Measurements from ENCODE around the gene CMYA5.

CMYA5 gene

DNA sequence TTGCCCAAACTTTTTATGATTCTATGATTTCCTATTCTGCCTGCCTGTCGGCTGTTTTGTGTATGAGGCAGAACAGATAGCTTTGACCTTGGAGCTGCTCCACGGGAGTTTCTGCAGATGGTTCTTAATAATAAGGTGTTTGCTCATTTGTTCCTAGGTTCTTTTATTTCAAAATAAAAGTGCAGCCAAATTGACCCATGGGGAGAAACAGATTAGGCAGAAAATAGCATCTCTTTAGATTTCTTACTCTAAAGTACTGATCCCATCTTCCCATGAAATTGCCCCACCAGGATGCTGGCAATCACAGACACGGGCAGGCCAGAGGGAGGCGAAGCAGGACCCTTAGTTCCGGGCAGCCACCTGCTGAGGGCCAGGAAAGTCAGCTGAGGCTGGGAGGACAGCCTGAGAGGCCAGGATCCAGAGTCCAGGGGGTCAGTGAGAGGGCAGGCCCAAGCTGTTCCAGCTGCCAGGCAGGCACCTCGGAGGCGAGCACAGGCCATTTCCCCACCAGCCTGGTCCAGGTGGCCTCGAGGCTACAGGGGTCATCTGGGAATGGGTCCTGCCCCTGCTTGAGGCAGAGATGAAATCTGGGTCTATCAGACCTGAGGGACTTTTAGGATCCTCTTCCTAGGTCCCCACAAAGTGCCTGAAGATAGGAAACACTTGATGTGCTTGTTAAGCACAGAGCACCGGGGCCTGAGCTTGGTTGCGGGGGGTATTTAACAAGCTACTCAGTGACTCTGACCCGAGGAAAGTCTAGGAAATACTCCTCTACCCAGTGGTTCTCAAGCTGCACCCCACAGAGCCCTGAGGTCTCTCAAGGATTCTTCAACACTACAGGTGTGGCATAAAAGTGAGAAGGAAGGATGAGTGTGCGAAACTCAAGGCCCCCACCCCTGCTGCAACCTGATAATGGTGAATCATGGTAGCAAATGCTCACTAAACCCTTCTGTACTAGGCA, 145.4 kb downstream of the CMYA5 start:
- TF ChIP-seq, protein P1, sequence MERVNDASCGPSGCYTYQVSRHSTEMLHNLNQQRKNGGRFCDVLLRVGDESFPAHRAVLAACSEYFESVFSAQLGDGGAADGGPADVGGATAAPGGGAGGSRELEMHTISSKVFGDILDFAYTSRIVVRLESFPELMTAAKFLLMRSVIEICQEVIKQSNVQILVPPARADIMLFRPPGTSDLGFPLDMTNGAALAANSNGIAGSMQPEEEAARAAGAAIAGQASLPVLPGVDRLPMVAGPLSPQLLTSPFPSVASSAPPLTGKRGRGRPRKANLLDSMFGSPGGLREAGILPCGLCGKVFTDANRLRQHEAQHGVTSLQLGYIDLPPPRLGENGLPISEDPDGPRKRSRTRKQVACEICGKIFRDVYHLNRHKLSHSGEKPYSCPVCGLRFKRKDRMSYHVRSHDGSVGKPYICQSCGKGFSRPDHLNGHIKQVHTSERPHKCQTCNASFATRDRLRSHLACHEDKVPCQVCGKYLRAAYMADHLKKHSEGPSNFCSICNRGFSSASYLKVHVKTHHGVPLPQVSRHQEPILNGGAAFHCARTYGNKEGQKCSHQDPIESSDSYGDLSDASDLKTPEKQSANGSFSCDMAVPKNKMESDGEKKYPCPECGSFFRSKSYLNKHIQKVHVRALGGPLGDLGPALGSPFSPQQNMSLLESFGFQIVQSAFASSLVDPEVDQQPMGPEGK (CRISPR knock-in tag; IDR thresholded peaks at IDR 0.05; ENCODE audit: borderline replicate concordance), result no peak
- TF ChIP-seq ZC3H10 (CRISPR knock-in tag; IDR thresholded peaks at IDR 0.05), result no peak
- no peak for TF ChIP-seq ZNF8 (CRISPR knock-in tag; IDR thresholded peaks at IDR 0.05)
- TF ChIP-seq ZFP30 (CRISPR knock-in tag; IDR thresholded peaks at IDR 0.05), result no peak
- TF ChIP-seq, protein P2, sequence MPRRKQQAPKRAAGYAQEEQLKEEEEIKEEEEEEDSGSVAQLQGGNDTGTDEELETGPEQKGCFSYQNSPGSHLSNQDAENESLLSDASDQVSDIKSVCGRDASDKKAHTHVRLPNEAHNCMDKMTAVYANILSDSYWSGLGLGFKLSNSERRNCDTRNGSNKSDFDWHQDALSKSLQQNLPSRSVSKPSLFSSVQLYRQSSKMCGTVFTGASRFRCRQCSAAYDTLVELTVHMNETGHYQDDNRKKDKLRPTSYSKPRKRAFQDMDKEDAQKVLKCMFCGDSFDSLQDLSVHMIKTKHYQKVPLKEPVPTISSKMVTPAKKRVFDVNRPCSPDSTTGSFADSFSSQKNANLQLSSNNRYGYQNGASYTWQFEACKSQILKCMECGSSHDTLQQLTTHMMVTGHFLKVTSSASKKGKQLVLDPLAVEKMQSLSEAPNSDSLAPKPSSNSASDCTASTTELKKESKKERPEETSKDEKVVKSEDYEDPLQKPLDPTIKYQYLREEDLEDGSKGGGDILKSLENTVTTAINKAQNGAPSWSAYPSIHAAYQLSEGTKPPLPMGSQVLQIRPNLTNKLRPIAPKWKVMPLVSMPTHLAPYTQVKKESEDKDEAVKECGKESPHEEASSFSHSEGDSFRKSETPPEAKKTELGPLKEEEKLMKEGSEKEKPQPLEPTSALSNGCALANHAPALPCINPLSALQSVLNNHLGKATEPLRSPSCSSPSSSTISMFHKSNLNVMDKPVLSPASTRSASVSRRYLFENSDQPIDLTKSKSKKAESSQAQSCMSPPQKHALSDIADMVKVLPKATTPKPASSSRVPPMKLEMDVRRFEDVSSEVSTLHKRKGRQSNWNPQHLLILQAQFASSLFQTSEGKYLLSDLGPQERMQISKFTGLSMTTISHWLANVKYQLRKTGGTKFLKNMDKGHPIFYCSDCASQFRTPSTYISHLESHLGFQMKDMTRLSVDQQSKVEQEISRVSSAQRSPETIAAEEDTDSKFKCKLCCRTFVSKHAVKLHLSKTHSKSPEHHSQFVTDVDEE (CRISPR knock-in tag; IDR thresholded peaks at IDR 0.05), result no peak
- no peak for TF ChIP-seq RARB (CRISPR knock-in tag; IDR thresholded peaks at IDR 0.05)
- no peak for TF ChIP-seq PPARA (CRISPR knock-in tag; IDR thresholded peaks at IDR 0.05; ENCODE audit: borderline replicate concordance)
- ATAC-seq, result no peak

DNA sequence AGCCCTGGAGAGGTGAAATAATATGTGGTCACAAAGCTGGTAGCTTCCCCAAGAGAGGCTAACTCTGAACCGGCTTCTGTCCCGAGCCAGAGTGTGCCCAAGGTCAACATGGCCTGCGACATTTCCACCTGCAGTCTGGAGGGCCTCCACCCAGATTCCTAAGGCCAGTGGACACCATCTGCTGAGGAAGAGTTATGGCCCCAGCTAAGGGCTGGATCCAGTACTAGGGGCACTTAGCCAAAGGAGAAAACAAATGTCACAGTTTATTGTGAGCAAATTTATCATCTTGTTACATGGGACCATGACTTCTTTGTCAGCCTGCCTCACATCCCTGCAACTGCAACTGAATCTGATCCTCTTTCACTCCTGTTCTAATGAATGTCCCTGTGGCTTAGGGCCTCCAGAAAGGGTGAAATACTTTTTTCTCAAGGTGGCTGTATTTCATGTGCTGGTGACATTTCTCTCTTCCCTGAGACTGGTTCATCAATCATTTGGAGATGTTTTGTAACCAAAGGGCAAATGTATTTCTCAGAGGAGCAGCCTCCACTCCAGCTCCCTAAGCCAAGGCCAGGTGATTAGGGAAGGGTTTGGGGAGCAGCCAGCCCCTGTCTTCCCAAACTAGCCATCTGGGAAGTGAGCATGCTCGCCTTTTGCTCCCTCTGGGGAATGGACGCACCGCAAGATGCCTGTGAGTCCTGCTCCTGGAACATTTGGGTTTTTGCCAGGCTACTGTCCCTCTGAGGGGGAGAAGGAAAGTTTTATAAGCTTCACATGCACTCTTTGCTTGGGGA, 148.3 kb downstream of the CMYA5 start:
- no peak for ATAC-seq
- TF ChIP-seq, protein P3, sequence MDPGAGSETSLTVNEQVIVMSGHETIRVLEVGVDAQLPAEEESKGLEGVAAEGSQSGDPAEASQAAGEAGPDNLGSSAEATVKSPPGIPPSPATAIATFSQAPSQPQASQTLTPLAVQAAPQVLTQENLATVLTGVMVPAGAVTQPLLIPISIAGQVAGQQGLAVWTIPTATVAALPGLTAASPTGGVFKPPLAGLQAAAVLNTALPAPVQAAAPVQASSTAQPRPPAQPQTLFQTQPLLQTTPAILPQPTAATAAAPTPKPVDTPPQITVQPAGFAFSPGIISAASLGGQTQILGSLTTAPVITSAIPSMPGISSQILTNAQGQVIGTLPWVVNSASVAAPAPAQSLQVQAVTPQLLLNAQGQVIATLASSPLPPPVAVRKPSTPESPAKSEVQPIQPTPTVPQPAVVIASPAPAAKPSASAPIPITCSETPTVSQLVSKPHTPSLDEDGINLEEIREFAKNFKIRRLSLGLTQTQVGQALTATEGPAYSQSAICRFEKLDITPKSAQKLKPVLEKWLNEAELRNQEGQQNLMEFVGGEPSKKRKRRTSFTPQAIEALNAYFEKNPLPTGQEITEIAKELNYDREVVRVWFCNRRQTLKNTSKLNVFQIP (CRISPR knock-in tag; IDR thresholded peaks at IDR 0.05; ENCODE audit: borderline replicate concordance, low read depth), result no peak

DNA sequence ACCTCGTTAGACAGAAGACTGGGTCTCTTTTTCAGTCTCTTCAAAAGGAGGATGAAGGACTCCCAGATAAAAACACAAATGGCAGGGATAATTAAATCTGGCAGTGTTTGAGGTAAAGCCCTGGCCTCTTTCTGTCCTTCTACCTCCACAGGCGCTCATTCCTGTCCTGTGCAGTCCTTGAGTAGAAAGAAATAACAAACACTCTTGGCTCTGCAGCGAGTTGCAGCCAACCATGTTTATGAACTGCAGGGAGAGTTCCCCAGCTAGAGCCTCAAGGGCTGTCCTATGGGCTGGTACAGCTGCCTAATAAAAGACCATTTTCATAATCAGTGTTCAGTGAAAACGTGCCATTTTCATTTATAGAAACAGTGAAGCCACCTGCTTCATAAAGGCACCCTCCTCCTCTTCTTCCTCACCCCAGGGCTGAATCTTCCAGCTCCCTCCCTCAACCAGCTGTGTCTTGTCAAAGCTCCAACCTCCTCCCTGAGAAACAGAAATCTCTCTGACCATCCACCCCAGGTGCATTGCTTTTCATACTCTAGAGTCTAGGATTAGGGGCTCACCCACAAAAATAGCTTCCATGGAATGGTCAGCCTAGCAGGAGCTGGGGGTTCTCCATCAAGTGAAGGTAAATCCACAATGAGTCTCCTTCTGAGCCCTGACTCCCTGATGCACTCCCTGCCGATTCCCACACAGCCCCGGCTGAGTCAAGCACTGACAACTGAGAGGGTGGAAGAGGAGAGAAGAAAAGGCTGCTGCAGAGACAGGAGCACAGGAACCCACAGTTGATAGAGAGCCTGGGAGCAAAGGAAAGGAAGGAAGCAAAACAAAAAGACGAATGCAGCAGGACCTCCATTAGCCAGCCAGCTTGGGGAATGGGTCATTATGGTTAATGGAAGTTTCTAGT, 150.7 kb downstream of the CMYA5 start:
- no peak for ATAC-seq
- TF ChIP-seq ZFP3 (CRISPR knock-in tag; IDR thresholded peaks at IDR 0.05), result no peak
- no peak for TF ChIP-seq ISL1 (CRISPR knock-in tag; IDR thresholded peaks at IDR 0.05)
- no peak for TF ChIP-seq ZC3H10 (CRISPR knock-in tag; IDR thresholded peaks at IDR 0.05)
- TF ChIP-seq, protein P2 (CRISPR knock-in tag; IDR thresholded peaks at IDR 0.05), result no peak
- TF ChIP-seq ESRRG (CRISPR knock-in tag; IDR thresholded peaks at IDR 0.05), result no peak
- TF ChIP-seq, protein P4, sequence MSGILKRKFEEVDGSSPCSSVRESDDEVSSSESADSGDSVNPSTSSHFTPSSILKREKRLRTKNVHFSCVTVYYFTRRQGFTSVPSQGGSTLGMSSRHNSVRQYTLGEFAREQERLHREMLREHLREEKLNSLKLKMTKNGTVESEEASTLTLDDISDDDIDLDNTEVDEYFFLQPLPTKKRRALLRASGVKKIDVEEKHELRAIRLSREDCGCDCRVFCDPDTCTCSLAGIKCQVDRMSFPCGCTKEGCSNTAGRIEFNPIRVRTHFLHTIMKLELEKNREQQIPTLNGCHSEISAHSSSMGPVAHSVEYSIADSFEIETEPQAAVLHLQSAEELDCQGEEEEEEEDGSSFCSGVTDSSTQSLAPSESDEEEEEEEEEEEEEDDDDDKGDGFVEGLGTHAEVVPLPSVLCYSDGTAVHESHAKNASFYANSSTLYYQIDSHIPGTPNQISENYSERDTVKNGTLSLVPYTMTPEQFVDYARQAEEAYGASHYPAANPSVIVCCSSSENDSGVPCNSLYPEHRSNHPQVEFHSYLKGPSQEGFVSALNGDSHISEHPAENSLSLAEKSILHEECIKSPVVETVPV (CRISPR knock-in tag; IDR thresholded peaks at IDR 0.05), result no peak
- TF ChIP-seq RARB (CRISPR knock-in tag; IDR thresholded peaks at IDR 0.05), result no peak
